NCI-H2081 (cell line): ENCODE results near the gene LEMD1.
"Not testable (repeated sequence)": the region's sequence is repeated elsewhere in the genome, so short reads cannot be mapped to it uniquely, and the experiment has no call there.

ENCODE experiments used
- DNase-seq, 2 experiments: peaks; one replicate each; lab custom pipeline; 2025; lab: John Stamatoyannopoulos, UW

LEMD1 gene

GRCh38 chr1:205429762-205430695 is 8.2 kb upstream of the LEMD1 start:
- DNase-seq: no peak

- DNase-seq: no peak
These were observed 3.2 kb upstream of the LEMD1 start for GRCh38 chr1:205424901-205425600.

- DNase-seq: no peak
These were observed 2.1 kb upstream of the LEMD1 start for GRCh38 chr1:205423814-205424399.

GRCh38 chr1:205422993-205423642 is 1.3 kb upstream of the LEMD1 start:
- DNase-seq: peak; percentile 52 to 75

- no peak for DNase-seq
These were observed 918 bp downstream of the LEMD1 start for GRCh38 chr1:205420938-205421337.

- no peak for DNase-seq
These were observed 3.8 kb downstream of the LEMD1 start for GRCh38 chr1:205417870-205418635.

- no peak for DNase-seq
These were observed 5.5 kb downstream of the LEMD1 start for GRCh38 chr1:205416322-205416721.

GRCh38 chr1:205410581-205411298 is 11.1 kb downstream of the LEMD1 start:
- DNase-seq: no peak

- no peak for DNase-seq
These were observed 13.9 kb downstream of the LEMD1 start for GRCh38 chr1:205407970-205408369.

- not testable (repeated sequence) for DNase-seq
These were observed 15.6 kb downstream of the LEMD1 start for GRCh38 chr1:205406252-205406651.

GRCh38 chr1:205404484-205404883 is 17.4 kb downstream of the LEMD1 start:
- DNase-seq: not testable (repeated sequence)

- no peak for DNase-seq
These were observed 23.3 kb downstream of the LEMD1 start for GRCh38 chr1:205398586-205398985.

GRCh38 chr1:205396967-205397616 is 24.8 kb downstream of the LEMD1 start:
- DNase-seq: peak; percentile 85 to 87

GRCh38 chr1:205395616-205396015 is 26.2 kb downstream of the LEMD1 start:
- DNase-seq: no peak

GRCh38 chr1:205392650-205393049 is 29.2 kb downstream of the LEMD1 start:
- DNase-seq: no peak

GRCh38 chr1:205391386-205391785 is 30.5 kb downstream of the LEMD1 start:
- DNase-seq: no peak

GRCh38 chr1:205387845-205388244 is 34.0 kb downstream of the LEMD1 start:
- DNase-seq: no peak

- not testable (repeated sequence) for DNase-seq
These were observed 38.9 kb downstream of the LEMD1 start for GRCh38 chr1:205382990-205383389.

- DNase-seq: no peak
These were observed 39.3 kb downstream of the LEMD1 start for GRCh38 chr1:205382561-205382960.

GRCh38 chr1:205381305-205381704 is 40.6 kb downstream of the LEMD1 start:
- DNase-seq: no peak
